Activated naive CD4-positive, alpha-beta T cell treated with anti-CD3 and anti-CD28 coated beads, Interleukin-2, amount 50 U/mL, for 72 hours (primary cell): ENCODE measurements around the gene TNFRSF9. TPM values are rescaled to one million over a fixed set of nuclear protein-coding genes. Genes with fewer than 3 reads are reported as not detected.

Source experiments
- ATAC-seq, 2 donors: fragments of 150-1000 bp; cut with Tn5 transposase; 2 replicates each; pipeline ENCODE4 v1.10.0; 2021; ENCODE audit warnings: mild to moderate bottlenecking in 2 of 2, moderate library complexity in 2 of 2
- DNase-seq, 2 donors: peaks; one replicate each; pipeline ENCODE4 v3.0.0; 2021 to 2022; ENCODE audit warnings: low spot score in 2 of 2
- H3K27ac Mint-ChIP-seq, 2 donors: one replicate each; pipeline ENCODE4 v1.8.0; 2022; ENCODE audit warnings: mild to moderate bottlenecking in 2 of 2, mixed read lengths in 2 of 2
- H3K36me3 Mint-ChIP-seq, 2 donors: one replicate each; pipeline ENCODE4 v1.8.0; 2022; ENCODE audit warnings: mixed read lengths in 2 of 2
- H3K9me3 Mint-ChIP-seq, 2 donors: one replicate each; pipeline ENCODE4 v1.8.0; 2022; ENCODE audit warnings: mixed read lengths in 2 of 2
- total RNA-seq, 2 donors: library from RNA; stranded (reverse); gene quantifications; one replicate each; pipeline ENCODE4 v1.2.3, GENCODE V29; 2022

TNFRSF9 gene
- total RNA-seq, 2 donors from 2014 or later, result 10.8 to 66.8 TPM

DNA sequence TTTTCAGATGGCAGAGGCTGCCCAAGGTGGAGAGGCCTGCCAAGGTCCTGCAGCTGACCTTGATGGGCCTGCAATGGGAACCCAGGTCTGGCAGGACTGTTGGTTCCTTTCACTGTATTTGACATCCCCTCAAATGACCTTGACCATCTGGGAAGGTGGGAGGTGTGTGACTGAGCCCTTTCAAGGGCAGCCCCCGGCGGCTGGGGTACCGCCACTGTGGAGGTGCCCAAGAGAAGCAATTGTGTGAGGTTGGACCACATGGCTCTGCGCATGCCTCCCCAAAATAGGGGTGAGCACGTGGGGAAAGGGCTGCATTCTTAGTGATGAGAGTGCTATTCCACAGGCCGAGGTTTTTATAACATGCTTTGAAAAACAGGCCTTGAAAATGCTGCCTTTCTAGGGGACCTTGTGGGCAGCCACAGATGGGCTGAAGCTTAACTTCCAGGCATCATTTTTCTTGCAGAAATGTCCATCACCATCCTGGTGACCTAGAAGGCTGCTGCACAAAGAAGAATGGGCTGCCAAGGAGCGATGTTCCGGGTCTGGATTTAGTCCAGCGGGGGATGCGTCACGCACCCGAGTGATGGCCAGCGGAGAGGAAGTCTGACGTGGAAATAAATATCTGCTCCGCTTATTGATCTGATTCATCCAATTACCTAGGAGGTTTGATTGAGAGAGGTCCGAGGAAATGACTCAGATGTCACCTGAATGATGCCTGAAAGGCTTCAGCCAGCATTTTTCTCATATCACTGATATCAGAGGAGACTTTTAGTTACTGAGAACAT lies 71.3 kb downstream of the TNFRSF9 start:
- no peak for ATAC-seq

DNA sequence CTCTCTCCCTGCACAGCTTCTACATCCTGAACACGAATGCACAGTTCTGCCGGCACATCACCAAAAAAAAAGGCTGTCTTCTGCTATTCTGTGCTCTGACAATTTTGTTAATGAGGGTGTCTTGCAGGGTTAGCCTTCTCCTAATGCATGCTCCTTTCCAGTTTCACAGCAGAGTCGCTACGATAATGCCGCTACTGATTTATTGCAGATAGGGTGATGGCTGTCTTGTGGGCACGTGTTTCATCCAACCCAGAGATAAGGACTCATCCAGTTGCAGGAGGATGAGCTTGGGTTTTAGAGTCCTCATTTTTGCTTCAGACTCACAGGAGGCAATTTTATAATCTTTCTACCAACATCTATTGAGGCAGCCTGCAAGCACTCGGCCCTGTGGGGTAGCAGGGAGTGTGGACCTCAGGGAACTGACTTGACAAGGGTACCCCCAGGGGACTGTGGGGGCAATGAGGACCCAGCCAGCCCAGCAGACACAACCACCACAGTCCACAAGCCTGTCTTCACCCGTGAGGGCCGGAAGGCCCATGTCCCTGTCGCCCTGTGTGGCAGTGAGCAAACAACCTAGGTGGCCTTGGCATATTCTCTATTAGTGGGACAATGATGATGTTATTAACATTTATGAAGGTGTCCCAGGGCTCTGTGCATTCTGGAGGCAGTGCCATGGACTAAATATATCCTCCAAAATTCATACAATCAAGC lies 72.4 kb downstream of the TNFRSF9 start:
- DNase-seq (no peak), ATAC-seq (no peak)
- peak overlapping the region in 1 of 2 donors; percentile 25 for H3K27ac Mint-ChIP-seq
- no peaks in the 10 kb centered on the region for H3K36me3 Mint-ChIP-seq
- H3K9me3 Mint-ChIP-seq, result no peaks in the 10 kb centered on the region

More for the DNA sequence above, 71.3 kb downstream of the TNFRSF9 start:
- Mint-ChIP-seq H3K9me3 (no peaks in the 10 kb centered on the region), H3K27ac (no peak overlapping the region), H3K36me3 (no peaks in the 10 kb centered on the region)
- no peak for DNase-seq

DNA sequence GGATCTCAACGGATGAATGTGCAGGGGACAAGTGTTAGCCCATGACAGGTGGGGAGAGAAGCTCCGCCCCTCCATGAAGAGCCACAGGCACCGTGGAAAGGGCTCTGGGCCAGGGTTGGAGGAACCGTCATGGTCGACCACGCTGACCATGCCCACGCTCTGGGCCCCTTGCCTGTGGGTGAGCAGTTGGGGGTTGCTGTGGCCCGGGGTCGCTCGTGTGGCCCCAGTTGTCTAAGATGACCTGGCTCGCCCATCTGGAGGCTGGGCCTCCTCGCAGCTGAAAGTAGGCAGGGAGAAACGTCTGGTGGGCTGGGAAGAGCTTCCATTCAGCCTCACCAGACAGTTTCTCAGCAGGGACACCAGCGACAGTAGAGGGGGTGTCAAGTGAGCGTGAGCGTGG lies 74.7 kb downstream of the TNFRSF9 start:
- no peak for ATAC-seq
- Mint-ChIP-seq H3K36me3 (no peaks in the 10 kb centered on the region), H3K9me3 (no peaks in the 10 kb centered on the region), H3K27ac (no peak overlapping the region)
- no peak for DNase-seq

Other genes starting within 250 kb of the TNFRSF9 start
- gene VAMP3, start 169.5 kb downstream of the TNFRSF9 start, total RNA-seq, result 10 to 100 TPM; 20.4 to 28.5 TPM
- 1 to 10 TPM; 3.5 to 7.5 TPM for gene PER3, start 156.5 kb downstream of the TNFRSF9 start, total RNA-seq
- under 1 TPM in 1 of 2 donors, not detected in 1; 0.14 TPM for gene UTS2, start 87.8 kb downstream of the TNFRSF9 start, total RNA-seq
- gene PARK7, start 20.9 kb upstream of the TNFRSF9 start, total RNA-seq, result 100 to 1,000 TPM; 385 to 475 TPM
- 1 to 10 TPM; 1.9 to 2.3 TPM for gene ERRFI1, start 85.5 kb upstream of the TNFRSF9 start, total RNA-seq